Activated CD8-positive, alpha-beta memory T cell treated with anti-CD3 and anti-CD28 coated beads for 1 hour (primary cell): Measurements from ENCODE around the gene TTC23L.

Source experiments
- DNase-seq, 2 donors: peaks; one replicate each; pipeline ENCODE4 v3.0.0-alpha.2; 2020; ENCODE audit warnings: low read depth in 1 of 2; ENCODE audit errors: extremely low read depth in 1 of 2

The TTC23L gene

GRCh38 chr5:34869256-34869655 lies 30.3 kb downstream of the TTC23L start:
- no peak for DNase-seq

- DNase-seq: no peak
Measured at GRCh38 chr5:34870382-34870781, 31.4 kb downstream of the TTC23L start.

DNA sequence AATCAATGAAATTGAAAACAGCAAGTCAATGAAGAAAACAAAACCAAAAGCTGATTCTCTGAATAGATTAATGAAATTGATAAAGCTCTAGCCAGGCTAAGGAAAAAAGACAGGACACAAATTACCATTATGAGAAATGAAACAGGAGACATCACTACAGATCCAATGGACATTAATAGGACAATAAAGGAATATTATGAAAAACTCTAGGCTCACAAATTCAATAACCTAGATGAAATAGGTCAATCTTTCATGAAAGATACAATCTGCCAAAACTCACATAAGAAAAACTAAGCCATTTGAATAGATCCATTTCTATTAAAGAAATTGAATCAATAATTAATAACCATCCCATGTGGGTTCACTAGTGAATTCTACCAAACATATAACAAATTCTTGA lies 37.3 kb downstream of the TTC23L start:
- no peak for DNase-seq

- no peak for DNase-seq
Measured at GRCh38 chr5:34881246-34881645, 42.3 kb downstream of the TTC23L start.

- DNase-seq: no peak
Measured at GRCh38 chr5:34886392-34887119, 47.6 kb downstream of the TTC23L start.

DNA sequence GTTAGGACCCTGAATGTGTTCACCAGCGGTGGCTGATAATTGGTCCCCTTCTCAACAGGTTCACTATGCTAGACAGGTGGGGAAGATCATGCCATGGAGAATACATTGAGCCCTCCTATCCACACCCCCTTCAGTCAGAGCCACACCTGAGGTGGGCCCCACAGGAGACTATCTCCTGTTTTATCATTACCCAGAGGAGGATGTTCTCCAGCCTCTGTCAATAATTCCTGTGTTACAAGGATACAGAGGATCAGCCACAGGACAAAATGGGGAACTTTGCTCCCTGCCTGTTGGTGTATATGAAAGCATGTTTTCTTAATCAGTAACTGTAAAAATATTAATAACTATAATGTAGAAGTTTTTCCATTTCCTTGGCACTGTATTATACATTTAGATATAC lies 50.4 kb downstream of the TTC23L start:
- no peak for DNase-seq

DNA sequence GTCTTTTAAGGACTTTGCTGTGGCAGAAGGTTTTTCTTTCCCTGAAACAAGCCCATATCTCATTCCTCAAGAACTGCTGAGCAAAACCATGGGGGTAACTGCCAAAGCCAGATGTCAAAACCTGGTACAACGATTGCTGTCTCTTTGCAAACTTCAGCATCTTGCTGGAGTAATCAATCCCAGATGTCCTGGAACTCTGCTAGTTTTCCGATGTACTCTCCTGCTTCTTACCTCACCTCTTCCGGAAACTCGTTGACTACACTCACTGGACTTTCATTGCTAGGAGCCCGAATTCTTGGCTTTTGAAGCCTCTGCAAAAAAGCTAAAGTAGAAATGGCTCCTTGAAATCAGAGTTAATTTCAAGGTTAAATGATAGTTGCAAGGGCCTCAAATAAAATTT lies 53.0 kb downstream of the TTC23L start:
- no peak for DNase-seq

GRCh38 chr5:34892414-34892813 lies 53.5 kb downstream of the TTC23L start:
- DNase-seq: no peak

DNA sequence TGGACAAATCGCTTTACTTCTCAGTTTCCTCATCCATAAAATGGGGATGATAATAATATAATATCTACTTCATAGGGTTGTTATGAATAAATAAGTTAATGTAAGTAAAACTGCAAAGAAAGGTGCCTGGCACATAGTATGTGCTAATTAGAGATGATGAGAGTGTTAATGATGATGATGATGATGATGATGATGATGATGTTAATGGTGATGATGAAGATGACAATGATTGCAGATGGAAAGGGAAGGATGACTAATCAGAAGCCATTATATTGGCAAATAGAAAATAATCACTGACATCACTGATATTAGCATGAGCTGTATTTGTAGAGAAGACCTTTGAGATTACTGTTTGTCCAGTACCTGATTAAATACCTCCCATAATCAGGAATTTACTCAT lies 55.8 kb downstream of the TTC23L start:
- no peak for DNase-seq

DNA sequence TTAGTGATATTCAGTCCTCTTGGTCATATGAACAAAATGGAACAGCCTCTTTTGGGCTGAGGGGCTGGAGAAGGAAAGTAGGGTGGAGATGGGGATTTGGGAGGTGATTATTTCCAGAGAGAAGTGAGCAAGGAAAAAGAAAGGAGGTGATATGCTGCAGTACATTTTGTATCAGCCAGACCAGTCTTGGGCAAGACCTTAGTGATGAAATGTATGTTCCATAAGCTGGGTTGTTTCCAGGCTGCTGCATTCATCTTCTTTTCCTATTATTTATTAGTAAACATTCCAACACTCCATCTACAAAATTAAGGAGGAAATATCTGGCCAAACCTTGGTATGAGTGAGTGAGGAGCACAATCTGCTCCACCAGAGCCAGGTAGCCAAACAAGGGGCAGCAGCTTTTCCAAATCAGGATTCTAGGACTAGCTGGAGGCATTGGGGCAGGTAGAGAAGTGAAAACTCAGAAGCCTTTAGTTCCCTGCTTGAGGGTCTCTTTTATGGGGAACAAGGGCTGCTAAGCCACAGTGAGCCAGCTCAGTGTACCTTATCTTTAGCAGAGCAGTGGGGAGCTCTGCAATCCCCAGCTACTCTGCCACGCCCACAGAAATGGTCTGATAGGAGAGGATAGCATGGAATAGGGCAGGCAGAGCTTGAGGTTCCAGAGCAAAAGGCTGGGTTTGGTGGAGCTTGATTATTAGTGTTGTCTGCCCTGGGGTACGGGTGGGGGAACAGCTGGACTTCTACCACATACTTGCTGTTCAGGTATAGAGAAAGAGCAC lies 56.9 kb downstream of the TTC23L start:
- no peak for DNase-seq

GRCh38 chr5:34897646-34898045 lies 58.7 kb downstream of the TTC23L start:
- DNase-seq: no peak

DNA sequence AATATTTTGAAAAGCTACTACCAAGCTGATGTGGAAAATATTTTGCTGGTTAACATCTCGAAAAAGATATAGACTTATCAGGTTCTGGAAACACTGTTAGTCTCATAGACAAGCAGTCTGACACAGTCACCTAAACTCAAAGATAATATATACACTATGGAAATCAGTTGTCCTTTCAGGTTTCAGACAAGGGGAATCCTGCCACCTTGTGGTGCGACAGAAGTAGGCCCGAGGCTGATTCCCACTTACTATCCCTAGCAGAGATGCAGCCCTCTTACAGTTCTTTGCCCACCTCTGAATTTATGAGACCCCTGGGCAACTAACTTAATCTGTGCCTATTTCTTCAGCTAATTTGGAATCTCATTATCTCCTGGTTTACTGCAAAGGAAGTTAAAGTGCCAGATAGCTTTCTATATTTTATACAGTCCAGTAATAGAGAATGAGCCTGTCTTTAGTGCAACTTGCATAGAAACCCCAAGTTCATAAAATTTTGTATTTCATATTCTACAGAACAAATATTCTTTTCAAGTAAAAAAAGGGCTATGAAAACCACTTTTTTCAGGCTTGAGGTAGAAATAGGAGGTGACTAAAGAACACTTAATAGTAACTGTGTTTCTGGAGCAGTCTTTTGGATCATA lies 59.4 kb downstream of the TTC23L start:
- DNase-seq: peak; percentile 10 to 35

- DNase-seq: no peak
Measured at GRCh38 chr5:34899066-34899465, 60.1 kb downstream of the TTC23L start.

DNA sequence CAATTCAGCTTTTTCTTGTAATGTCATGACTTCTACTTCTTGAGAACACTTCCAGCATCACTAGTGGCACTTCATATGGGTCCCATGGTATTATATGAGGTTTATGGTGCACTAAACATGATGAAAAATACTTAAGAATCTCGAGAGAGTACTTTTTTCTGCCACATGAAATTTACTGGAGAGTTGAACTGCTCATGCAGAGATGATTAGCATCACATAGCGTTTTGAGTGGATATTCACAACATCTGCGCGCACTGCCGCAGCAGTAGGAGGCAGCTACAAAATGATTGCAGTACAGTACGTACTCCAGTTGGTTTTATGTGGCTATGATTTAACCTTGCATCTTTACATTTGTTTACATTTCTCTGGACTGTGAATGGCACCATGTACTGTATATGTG lies 61.7 kb downstream of the TTC23L start:
- no peak for DNase-seq

- DNase-seq: no peak
Measured at GRCh38 chr5:34903260-34903659, 64.3 kb downstream of the TTC23L start.

- no peak for DNase-seq
Measured at GRCh38 chr5:34905564-34905963, 66.6 kb downstream of the TTC23L start.

GRCh38 chr5:34913072-34913471 lies 74.1 kb downstream of the TTC23L start:
- DNase-seq: no peak

- DNase-seq: no peak
Measured at GRCh38 chr5:34914671-34915138, 75.7 kb downstream of the TTC23L start.

GRCh38 chr5:34915139-34915855 lies 76.3 kb downstream of the TTC23L start, which contains the start of the genes BRIX1 and RAD1:
TSS of gene BRIX1 (plus strand) at chr5:34915711. CDS start at chr5:34915739, 28 bp downstream.
TSS of gene RAD1 (minus strand) at chr5:34915504. CDS start at chr5:34914892, 612 bp downstream.
- DNase-seq: peak; percentile 71 to 88

GRCh38 chr5:34915856-34916192 lies 76.9 kb downstream of the TTC23L start:
- DNase-seq: no peak

DNA sequence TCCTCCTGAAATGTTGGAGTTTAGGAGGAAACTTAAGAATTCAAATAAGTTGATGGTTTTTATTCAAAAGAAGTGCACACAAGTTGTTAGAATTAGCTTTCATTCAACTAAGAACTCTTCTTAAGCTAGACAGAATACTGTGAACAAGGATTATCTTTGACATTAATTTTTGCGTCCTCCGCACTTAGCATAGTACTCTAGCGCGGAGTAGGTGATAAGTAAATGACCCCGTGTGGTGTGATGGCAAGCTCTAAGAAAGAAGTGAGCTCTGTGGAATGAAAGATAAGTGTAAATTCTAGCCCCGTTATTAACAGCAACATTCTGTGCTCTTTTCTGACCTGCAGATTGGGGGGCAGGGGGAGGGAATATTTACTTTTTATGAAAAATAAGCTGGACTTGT lies 77.6 kb downstream of the TTC23L start:
- DNase-seq: no peak
